Measurements from ENCODE around the gene PTK6. TPM values are rescaled to one million over a fixed set of nuclear protein-coding genes. Genes with fewer than 3 reads are reported as not detected.

The PTK6 gene
- total RNA-seq, 1 donor from 2014 or later: 4.2 TPM

DNA sequence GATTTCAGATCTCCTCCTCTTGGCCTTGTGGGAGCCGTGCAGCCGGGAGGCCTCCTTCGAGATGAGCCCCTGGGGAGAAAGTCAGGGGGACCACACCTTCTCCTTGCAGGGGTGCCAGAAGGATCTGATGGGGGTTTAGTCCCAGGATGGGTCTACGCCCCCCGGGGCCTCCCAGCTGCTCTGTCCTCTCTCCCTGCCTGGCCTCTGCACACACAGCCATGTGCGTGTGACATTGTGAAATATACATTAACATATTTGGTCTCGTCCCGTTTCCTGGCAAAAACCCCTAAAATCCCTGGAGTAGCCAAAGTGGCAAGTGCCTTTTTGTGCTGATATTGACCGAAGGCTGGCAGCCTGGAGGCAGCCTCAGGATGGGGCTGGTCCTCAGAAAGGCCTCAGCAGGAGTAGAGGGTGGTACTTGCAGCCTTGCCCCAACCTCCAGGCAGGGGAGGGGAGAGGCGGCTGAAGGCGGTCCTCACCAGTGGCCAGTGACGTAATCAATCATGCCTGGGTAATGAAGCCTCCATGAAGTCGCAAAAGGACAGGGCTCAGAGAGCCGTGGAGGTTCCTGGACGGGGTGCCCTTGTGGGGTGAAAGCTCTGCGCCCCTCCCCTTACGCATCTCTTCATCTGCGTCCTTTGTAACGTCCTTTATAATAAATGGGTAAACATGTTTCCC is 42.0 kb upstream of the PTK6 start:
- intact Hi-C loops (cut with DNase I): no loop called here
- ATAC-seq: no peak

DNA sequence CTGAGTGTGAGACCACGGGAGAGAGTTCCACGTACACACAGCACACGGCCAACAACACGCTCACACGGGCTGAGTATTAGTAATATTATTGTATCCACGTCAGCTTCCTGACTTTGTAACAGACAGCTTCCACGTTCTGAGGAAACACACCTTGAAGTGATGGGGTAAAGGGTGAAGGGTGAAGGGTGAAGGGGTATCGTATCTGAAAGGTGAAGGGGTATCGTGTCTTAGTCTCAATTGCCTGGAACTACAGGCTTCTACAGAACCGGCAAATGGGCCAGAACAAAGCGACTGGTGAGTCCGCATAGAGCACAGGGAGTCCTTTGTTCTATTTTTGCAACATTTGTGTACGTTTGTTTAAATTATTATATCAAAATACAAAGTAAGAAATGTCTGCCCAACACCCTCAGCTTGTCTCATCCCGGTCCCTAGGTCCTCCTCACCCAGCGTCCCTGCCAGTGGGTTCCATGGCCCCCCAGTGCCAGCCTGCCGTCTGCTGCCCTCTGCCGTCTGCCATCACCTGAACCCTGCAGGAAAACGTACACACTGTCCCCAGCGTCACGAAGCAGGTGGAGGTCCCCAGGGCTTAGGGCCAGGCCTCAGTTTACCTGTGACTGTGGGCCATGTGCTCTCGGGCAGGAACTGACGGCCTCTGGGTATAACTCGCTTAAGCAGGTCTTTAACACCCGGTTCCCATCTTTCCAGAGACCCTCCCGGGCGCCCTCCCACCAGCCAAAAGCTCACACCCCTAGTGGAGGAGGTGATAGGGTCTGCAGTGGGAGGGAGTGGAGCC is 41.2 kb upstream of the PTK6 start:
- no peak overlapping the region for H3K4me3 ChIP-seq
- ATAC-seq: no peak
- no peak overlapping the region for H3K27ac ChIP-seq
- no peaks in the 10 kb centered on the region for H3K9me3 ChIP-seq
- no peaks in the 10 kb centered on the region for H3K36me3 ChIP-seq
- TF ChIP-seq, protein P1, sequence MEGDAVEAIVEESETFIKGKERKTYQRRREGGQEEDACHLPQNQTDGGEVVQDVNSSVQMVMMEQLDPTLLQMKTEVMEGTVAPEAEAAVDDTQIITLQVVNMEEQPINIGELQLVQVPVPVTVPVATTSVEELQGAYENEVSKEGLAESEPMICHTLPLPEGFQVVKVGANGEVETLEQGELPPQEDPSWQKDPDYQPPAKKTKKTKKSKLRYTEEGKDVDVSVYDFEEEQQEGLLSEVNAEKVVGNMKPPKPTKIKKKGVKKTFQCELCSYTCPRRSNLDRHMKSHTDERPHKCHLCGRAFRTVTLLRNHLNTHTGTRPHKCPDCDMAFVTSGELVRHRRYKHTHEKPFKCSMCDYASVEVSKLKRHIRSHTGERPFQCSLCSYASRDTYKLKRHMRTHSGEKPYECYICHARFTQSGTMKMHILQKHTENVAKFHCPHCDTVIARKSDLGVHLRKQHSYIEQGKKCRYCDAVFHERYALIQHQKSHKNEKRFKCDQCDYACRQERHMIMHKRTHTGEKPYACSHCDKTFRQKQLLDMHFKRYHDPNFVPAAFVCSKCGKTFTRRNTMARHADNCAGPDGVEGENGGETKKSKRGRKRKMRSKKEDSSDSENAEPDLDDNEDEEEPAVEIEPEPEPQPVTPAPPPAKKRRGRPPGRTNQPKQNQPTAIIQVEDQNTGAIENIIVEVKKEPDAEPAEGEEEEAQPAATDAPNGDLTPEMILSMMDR (IDR thresholded peaks at IDR 0.05): no peak
- peaks cover 8% of the 10 kb centered on the region for H3K27me3 ChIP-seq (ENCODE audit: low read depth)
- no peak for DNase-seq
- H3K4me1 ChIP-seq: peaks cover 7% of the 10 kb centered on the region
- intact Hi-C loops (cut with DNase I): no loop called here

More for the DNA sequence above, 42.0 kb upstream of the PTK6 start:
- Histone ChIP-seq H3K36me3 (no peaks in the 10 kb centered on the region), H3K27ac (no peak overlapping the region), H3K4me1 (peaks cover 5% of the 10 kb centered on the region), H3K4me3 (no peak overlapping the region), H3K27me3 (ENCODE audit: low read depth) (peaks cover 8% of the 10 kb centered on the region), H3K9me3 (no peaks in the 10 kb centered on the region)
- TF ChIP-seq, protein P1 (IDR thresholded peaks at IDR 0.05): no peak
- DNase-seq: no peak

DNA sequence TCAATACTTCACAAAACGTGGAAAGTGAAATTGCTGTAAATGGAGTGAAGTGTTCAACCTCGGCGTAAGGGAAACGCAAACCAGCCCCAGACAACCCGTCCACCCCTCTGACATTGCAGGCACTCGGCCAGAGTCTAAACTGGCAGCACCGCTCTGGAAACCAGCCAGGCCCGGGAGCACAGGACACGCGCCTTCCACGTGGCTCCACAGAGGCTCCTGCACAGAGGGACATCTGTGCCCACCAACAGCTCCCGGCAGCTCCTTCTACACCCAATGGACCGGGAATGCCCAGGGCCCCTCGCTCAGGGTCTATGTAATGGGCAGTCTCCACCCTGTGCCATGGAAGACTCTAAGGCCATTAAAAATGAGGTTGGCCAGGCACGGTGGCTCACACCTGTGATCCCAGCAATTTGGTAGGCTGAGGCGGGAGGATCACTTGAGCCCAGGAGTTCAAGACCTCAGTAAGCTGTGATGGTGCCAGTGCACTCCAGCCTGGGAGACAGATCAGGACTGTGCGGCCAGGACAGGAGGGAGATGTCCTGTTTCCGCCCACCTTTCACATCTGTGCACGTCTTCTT is 40.2 kb upstream of the PTK6 start:
- ATAC-seq (no peak), DNase-seq (no peak)
- intact Hi-C loops (cut with DNase I): no loop called here
- H3K27me3 ChIP-seq (ENCODE audit: low read depth): peaks cover 8% of the 10 kb centered on the region
- H3K4me3 ChIP-seq: no peak overlapping the region
- TF ChIP-seq, protein P1 (IDR thresholded peaks at IDR 0.05): no peak
- H3K4me1 ChIP-seq: peaks cover 17% of the 10 kb centered on the region
- H3K27ac ChIP-seq: no peak overlapping the region
- H3K36me3 ChIP-seq: peaks cover 5% of the 10 kb centered on the region
- no peaks in the 10 kb centered on the region for H3K9me3 ChIP-seq

DNA sequence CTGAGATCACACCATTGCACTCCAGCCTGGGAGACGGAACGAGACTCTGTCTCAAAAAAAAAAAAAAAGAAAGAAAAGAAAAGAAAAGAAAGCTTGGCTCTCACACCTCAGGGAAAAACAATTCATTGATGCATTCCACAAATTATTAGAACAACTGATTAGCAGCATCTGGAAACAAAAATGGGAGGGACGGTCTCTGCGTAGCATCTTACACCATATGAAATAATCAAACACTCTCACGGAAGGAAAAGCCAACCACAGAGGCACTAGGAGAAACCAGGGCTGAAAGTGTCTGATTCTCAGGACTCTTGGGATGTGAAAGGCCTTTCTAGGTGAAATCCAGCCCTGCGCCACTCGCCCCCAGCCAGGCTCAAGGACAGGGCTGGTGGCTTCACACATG is 39.1 kb upstream of the PTK6 start:
- Histone ChIP-seq H3K27me3 (ENCODE audit: low read depth) (peaks cover 8% of the 10 kb centered on the region), H3K4me1 (peaks cover 17% of the 10 kb centered on the region), H3K4me3 (no peak overlapping the region), H3K36me3 (peaks cover 12% of the 10 kb centered on the region), H3K27ac (no peak overlapping the region), H3K9me3 (no peaks in the 10 kb centered on the region)
- ATAC-seq: no peak
- DNase-seq: no peak
- TF ChIP-seq, protein P1 (IDR thresholded peaks at IDR 0.05): no peak
- intact Hi-C loops (cut with DNase I): no loop called here

DNA sequence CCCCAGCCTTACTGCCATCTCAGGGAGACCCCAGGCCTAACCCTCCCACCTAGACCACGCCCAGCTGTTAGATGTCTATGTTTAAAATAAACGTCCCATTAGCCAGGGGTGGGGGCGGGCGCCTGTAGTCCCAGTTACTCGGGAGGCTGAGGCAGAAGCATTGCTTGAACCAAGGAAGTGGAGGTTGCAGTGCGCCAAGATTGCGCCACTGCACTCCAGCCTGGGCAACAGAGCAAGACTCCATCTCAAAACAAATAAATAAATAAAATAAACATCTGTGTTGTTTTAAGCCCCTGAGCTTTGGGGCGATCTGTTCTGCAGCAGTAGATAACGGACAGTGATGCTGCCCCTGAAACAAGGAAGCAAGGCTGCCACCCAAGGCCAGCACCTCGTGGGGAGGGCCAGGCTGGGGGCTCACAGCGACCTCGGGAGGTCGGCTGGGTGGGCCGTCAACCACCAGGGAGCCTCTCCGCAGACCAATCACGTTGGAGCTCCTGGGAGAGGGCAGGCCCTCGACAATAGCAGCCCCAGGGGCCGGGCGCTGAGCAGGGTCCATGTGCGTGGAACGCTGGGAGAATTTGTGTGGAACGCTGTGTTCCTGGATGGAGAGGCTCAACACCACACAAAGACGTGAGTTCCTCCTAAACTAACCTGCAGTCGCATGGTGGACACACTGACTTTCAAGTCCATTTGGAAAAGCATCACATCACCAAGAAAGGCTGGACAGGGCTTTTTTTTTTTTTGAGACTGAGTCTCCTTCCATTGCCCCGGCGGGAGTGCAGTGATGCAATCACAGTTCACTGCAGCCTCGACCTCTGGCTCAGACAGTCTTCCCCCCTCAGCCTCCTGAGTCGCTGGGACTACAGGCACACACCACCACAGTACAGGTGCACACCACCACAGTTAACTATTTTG is 37.9 kb upstream of the PTK6 start:
- Histone ChIP-seq H3K4me3 (peak overlapping the region; percentile 86), H3K27ac (peak overlapping the region; percentile 94)
- intact Hi-C loops (cut with DNase I): no loop called here

More for the DNA sequence above, 37.9 kb upstream of the PTK6 start:
- DNase-seq (no peak), ATAC-seq (no peak)
- no peaks in the 10 kb centered on the region for H3K9me3 ChIP-seq
- TF ChIP-seq, protein P1 (IDR thresholded peaks at IDR 0.05): no peak
- H3K4me1 ChIP-seq: peaks cover 17% of the 10 kb centered on the region
- H3K36me3 ChIP-seq: peaks cover 12% of the 10 kb centered on the region
- H3K27me3 ChIP-seq (ENCODE audit: low read depth): peaks cover 8% of the 10 kb centered on the region
